CD4-positive, alpha-beta T cell treated with Interferon alpha-2 for 1 hour (primary cell): Measurements from ENCODE around the gene KRT82.
A peak's percentile ranks its signal among the peaks of the same experiment; 100 is the strongest.

Experiments
- DNase-seq, 2 donors: peaks; one replicate each; pipeline ENCODE4 v3.0.0-alpha.2; 2020 to 2022

The KRT82 gene

GRCh38 chr12:52379536-52379935 is 26.6 kb downstream of the KRT82 start:
- DNase-seq = no peak

DNA sequence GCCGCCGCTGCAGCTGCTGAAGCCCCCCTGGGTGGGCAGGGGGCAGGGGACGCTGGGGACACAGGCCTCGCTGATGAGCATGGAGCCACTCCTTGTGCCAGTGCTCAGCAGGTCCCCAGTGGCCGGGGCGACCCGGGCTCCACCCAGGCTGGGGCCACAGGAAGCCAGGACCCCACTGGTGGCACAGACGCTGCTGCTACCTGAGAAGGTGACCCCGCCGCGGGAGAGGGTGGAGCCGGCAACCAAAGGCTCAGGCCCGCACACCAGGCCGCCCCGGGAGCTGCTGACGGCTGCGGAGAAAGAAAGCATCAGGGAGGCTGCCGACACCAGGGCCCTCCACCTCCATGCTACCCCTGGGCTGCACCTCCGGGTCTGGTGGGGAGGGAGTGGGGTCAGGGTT is 28.0 kb downstream of the KRT82 start:
- no peak for DNase-seq

DNA sequence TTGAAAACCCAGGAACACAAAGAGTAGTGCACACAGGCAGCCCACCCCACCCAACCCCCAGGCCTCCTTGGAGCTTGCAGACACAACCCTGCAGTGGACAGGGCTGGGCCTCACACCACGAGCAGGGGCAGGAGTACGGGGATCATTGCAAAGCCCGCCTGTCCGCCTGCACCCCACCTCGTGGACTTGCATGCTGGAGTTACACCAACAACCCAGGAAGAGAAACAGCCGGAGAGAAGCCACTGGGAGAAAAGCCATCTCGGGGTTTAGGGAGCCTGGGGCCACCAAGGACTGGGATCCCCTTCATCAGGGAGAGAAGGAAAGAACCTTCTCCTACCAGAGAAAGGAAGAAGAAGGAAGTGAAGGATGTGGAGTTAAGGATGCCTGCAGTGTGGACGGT is 28.9 kb downstream of the KRT82 start:
- no peak for DNase-seq

- DNase-seq = peak; percentile 51 to 56
Measured at GRCh38 chr12:52372216-52373154, 33.6 kb downstream of the KRT82 start.

- no peak for DNase-seq
Measured at GRCh38 chr12:52371716-52372115, 34.4 kb downstream of the KRT82 start.

DNA sequence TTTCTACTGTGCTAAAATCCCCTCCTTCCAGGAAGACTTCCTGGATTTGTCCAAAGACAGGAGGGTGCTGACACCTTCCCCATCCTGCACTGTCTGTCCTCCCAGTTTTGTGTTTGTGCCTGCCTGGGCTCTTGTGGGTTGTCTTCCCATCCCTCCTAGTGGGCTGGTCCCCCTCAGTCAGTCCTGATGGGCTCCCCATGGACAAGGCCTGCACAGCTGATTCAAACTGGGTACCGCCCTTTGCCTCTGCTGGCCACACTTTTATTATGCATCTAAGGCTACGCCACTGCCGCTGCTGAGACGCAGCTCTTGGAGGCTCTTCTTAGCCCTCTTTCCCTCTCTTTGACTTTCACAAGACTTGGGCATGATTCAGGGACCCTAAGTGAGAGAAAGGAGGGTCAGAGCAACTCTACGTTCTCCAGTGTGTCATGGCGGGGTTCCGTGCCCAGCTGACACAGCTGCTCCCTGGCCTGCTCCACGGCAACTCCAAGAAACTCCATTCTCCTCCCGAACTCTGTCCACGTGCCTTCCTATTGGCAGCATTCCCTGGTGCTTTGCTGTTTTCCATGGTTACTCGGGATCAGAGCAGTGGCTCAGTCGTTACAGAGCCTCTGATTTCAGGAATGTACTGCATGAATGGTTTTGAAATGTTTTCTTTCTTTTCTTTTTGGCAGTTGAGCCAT is 35.1 kb downstream of the KRT82 start:
- DNase-seq = no peak

DNA sequence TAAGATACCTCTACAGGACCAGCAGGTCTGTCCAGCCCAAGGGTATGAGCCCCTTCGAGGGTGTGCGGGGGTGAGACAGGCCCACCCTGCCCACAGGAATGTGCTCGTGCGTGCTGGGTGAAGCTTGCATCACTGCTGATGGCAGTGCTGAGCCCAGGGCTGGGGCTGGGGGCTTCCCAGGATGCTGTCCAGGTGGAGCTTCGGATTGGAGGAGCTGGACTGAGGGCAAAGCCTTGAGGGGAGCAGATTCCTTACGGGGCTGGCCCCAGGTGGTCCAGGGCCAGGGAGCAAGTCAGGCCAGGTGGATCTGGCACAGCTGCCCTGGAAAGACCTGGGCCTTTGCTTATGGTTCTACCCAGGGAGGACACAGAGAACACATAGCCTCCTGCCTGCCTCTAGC is 36.3 kb downstream of the KRT82 start:
- DNase-seq = no peak

GRCh38 chr12:52369211-52369610 is 36.9 kb downstream of the KRT82 start:
- DNase-seq = no peak

GRCh38 chr12:52368508-52368907 is 37.6 kb downstream of the KRT82 start:
- DNase-seq = no peak

GRCh38 chr12:52367876-52368275 is 38.3 kb downstream of the KRT82 start:
- no peak for DNase-seq

- no peak for DNase-seq
Measured at GRCh38 chr12:52366738-52367485, 39.2 kb downstream of the KRT82 start, which contains the start of gene KRT85. KRT85 (minus strand) TSS chr12:52367481; CDS start chr12:52367405, 76 bp downstream.

DNA sequence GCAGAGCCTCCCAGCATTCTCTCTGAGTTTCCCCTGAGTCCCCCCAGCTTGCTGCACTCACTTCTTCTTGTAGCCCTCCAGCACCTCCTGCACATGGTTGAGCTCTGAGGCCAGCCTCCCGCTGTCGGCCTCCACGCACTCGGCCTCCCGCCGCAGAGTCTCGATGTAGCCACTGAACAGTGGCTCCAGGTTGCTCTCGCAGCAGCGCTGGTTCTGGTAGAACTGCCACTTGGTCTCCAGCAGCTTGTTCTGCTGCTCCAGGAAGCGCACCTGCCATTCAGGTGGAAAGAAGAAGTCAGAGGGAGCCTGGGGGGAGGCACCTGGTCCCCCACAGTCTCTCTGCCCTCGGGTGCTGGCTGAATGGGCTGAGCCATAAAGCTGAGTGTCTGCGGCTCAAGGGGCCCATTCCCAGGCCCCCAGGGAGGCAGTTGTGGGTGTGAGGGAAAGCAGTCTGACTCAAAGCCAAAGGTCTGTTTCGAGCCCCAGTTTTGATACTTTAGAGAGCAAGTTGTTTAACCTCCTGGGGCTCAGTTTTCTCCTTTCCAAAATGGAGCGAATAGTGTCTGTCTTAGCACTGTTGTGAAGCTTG is 41.1 kb downstream of the KRT82 start:
- no peak for DNase-seq

DNA sequence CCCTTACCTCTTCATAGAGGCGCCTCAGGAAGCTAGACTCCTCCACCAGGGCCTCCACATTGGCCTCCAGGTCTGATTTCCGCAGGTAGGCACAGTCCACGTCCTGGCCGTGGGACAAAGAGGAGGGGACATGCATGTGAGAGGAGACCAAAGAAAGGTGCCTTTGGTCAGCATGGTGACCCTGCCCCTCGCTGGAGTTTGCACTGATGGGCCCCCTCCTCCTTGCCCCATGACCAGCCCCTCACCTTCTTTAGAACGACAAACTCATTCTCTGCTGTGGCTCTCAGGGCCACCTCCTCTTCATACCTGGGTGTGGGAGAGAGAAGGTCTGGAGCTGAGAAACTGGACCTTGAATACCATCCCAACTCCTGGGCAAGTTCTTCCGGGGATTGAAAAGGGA is 42.1 kb downstream of the KRT82 start:
- DNase-seq = no peak

DNA sequence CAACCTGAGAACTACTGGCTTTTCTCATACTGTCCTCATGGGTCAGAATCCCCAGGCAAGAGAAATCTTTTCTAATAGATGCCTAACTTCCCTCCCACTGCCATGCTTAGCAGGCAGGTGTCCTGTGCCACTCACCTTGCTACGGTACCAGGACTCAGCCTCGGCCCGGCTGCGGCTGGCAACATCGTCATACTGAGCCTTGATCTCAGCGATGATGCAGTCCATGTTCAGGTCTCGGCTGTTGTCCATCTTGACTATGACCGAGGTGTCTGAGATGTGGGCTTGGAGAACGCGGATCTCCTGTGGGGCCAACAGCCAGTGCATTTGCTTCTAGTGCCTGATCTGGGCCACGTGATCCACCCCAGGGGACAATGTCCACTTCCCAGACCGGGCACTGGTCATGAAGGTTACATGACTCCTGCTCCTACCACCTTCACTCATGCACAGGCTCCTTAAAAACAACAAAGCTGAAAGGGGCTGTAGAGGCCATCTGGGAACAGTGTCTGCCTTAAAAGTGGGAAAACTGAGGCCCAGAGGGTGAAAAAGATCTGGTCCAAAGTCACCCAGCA is 42.9 kb downstream of the KRT82 start:
- no peak for DNase-seq

GRCh38 chr12:52362118-52362726 is 43.9 kb downstream of the KRT82 start:
- DNase-seq = no peak

DNA sequence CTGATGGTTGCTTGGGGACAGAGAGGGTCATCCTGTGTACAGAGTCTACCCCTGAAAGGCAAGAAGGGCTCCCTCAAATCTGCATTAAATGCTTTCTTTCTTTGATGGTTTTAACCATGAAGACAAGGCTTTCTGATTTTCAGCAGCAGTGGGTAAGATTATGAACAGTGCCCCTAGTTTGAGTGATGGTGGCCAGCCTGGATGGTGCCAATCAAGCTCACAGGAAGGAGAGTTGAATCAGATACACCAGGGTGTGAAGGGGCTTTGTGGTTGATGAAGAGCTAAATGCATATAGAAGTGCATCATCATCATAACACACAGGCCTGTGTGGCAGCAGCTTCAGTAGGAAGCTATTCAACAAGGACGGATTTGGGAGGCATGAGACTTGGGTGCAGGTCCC is 44.6 kb downstream of the KRT82 start:
- DNase-seq = no peak

GRCh38 chr12:52360663-52361271 is 45.4 kb downstream of the KRT82 start:
- no peak for DNase-seq

GRCh38 chr12:52360106-52360662 is 46.0 kb downstream of the KRT82 start:
- DNase-seq = no peak

GRCh38 chr12:52359621-52360061 is 46.5 kb downstream of the KRT82 start:
- DNase-seq = no peak

GRCh38 chr12:52358575-52359350 is 47.4 kb downstream of the KRT82 start:
- DNase-seq = no peak
